ENCODE data around the gene SLC17A9. TPM values are rescaled to one million over a fixed set of nuclear protein-coding genes. Genes with fewer than 3 reads are reported as not detected.

SLC17A9 gene
- polyA plus RNA-seq, 3 donors, result 0.81 to 31.3 (median 0.82) TPM

DNA sequence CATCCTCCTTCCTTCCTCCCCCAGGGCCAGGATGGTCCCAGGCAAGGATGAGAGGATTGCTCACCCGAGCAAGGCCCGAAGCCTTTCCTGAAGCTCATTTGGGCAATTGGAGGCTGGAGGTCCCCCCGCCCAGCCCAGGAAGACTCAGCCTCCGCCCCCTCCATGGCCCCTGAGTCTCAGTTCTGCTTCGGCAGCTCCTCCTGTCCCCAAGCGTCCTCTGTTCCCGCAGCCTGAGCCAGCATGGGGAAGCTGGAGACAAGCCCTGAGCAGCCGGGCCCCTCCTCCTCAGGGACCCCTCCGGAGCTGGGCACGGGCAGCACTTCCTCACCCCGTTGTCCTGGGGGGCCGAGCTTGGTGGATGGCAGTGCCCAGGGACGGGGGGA, 26.0 kb downstream of the SLC17A9 start:
- intact Hi-C loops (cut with micrococcal nuclease), result no loop called here
- Histone ChIP-seq H4K20me1 (ENCODE audit: insufficient read depth, low read length) (no peaks in the 10 kb centered on the region), H3K4me3 (replicated peaks in 1 of 3; ENCODE audit: low read depth in 2 of 3, low read length in 3 of 3) (no peak overlapping the region), H3K4me1 (ENCODE audit: control insufficient read depth in 1 of 2, insufficient read depth in 2 of 2, low read length in 2 of 2) (peaks cover 33% of the 10 kb centered on the region in 2 donors), H3K4me2 (replicated peaks; ENCODE audit: extremely low read depth, low read length, poor library complexity, severe bottlenecking) (peak overlapping the region; percentile 41), H3K9ac (ENCODE audit: insufficient read depth, low read length, poor library complexity, severe bottlenecking) (no peak overlapping the region), H2AFZ (ENCODE audit: insufficient read depth, low read depth, low read length, poor library complexity, severe bottlenecking) (no peak overlapping the region), H3K27me3 (ENCODE audit: control insufficient read depth in 2 of 2, insufficient read depth in 2 of 2, low read length in 2 of 2) (peaks cover 32 to 89% of the 10 kb centered on the region in 2 donors), H3K79me2 (ENCODE audit: insufficient read depth, low read length) (no peaks in the 10 kb centered on the region), H3K36me3 (replicated peaks in 1 of 2; ENCODE audit: control insufficient read depth in 1 of 2, insufficient read depth in 2 of 2, low read length in 2 of 2) (no peaks in the 10 kb centered on the region), H3K27ac (ENCODE audit: low read depth in 1 of 2, low read length in 2 of 2) (no peak overlapping the region), H3K9me3 (replicated peaks in 1 of 2; ENCODE audit: control insufficient read depth in 1 of 2, insufficient read depth in 1 of 2, low read length in 2 of 2) (peaks cover 0 to 4% of the 10 kb centered on the region in 2 donors)
- DNase-seq, result peak; percentile 7 to 43 (median 8)
- Mint-ChIP-seq H3K27me3 (ENCODE audit: low read depth in 3 of 3) (peaks cover 85 to 98% (median 91%) of the 10 kb centered on the region in 3 donors), H3K36me3 (no peaks in the 10 kb centered on the region), H3K9me3 (peaks cover 0 to 15% (median 4%) of the 10 kb centered on the region in 7 donors), H3K4me1 (peaks cover 35% of the 10 kb centered on the region), H3K4me3 (peak overlapping the region in 1 of 2 donors; percentile 84), H3K27ac (peak overlapping the region in 1 of 7 donors; percentile 44)
- TF ChIP-seq, protein P1, sequence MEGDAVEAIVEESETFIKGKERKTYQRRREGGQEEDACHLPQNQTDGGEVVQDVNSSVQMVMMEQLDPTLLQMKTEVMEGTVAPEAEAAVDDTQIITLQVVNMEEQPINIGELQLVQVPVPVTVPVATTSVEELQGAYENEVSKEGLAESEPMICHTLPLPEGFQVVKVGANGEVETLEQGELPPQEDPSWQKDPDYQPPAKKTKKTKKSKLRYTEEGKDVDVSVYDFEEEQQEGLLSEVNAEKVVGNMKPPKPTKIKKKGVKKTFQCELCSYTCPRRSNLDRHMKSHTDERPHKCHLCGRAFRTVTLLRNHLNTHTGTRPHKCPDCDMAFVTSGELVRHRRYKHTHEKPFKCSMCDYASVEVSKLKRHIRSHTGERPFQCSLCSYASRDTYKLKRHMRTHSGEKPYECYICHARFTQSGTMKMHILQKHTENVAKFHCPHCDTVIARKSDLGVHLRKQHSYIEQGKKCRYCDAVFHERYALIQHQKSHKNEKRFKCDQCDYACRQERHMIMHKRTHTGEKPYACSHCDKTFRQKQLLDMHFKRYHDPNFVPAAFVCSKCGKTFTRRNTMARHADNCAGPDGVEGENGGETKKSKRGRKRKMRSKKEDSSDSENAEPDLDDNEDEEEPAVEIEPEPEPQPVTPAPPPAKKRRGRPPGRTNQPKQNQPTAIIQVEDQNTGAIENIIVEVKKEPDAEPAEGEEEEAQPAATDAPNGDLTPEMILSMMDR (IDR thresholded peaks at IDR 0.05), result no peak
- WGBS (ENCODE audit: insufficient coverage), result 0% methylated on average over 12 of the region's 13 CpGs

DNA sequence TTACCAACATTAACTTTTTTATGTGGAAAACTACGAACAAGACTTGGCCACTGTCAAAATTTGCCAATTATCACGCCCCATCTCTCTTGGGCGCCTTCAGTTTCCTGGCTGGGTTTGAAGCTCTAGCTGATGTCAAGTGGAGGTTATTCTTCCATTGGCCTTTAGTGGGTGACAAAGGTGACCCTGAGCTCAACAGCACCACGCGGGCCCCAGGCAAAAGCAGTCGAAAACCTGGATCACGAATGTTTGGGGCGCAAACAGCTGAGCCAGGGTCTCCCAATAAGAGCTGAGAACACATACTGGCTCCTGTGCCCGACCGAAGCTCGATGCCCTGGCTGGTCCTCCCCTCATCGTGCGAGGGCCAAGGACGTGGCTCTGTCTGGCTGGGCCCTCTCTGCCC, 26.8 kb downstream of the SLC17A9 start:
- H3K27me3 Mint-ChIP-seq (ENCODE audit: low read depth in 3 of 3), result peaks cover 81 to 97% (median 88%) of the 10 kb centered on the region in 3 donors

More for the DNA sequence above, 26.8 kb downstream of the SLC17A9 start:
- H3K27me3 ChIP-seq (ENCODE audit: control insufficient read depth in 2 of 2, insufficient read depth in 2 of 2, low read length in 2 of 2), result peaks cover 27 to 81% of the 10 kb centered on the region in 2 donors
- TF ChIP-seq, protein P1 (IDR thresholded peaks at IDR 0.05), result no peak
- 67% methylated on average over 13 of the region's 14 CpGs for WGBS (ENCODE audit: insufficient coverage)
- no peaks in the 10 kb centered on the region for H4K20me1 ChIP-seq (ENCODE audit: insufficient read depth, low read length)
- Mint-ChIP-seq H3K4me3 (peak overlapping the region in 1 of 2 donors; percentile 69), H3K4me1 (peaks cover 35% of the 10 kb centered on the region), H3K27ac (no peak overlapping the region), H3K9me3 (peaks cover 0 to 14% (median 4%) of the 10 kb centered on the region in 7 donors), H3K36me3 (no peaks in the 10 kb centered on the region)
- no peak overlapping the region for H3K9ac ChIP-seq (ENCODE audit: insufficient read depth, low read length, poor library complexity, severe bottlenecking)
- no peak overlapping the region for H3K4me2 ChIP-seq (replicated peaks; ENCODE audit: extremely low read depth, low read length, poor library complexity, severe bottlenecking)
- no peaks in the 10 kb centered on the region for H3K79me2 ChIP-seq (ENCODE audit: insufficient read depth, low read length)
- DNase-seq, result no peak
- H3K4me3 ChIP-seq (replicated peaks in 1 of 3; ENCODE audit: low read depth in 2 of 3, low read length in 3 of 3), result no peak overlapping the region
- H2AFZ ChIP-seq (ENCODE audit: insufficient read depth, low read depth, low read length, poor library complexity, severe bottlenecking), result no peak overlapping the region
- H3K27ac ChIP-seq (ENCODE audit: low read depth in 1 of 2, low read length in 2 of 2), result no peak overlapping the region
- peaks cover 33% of the 10 kb centered on the region in 2 donors for H3K4me1 ChIP-seq (ENCODE audit: control insufficient read depth in 1 of 2, insufficient read depth in 2 of 2, low read length in 2 of 2)
- intact Hi-C loops (cut with micrococcal nuclease), result no loop called here
- peaks cover 0 to 4% of the 10 kb centered on the region in 2 donors for H3K9me3 ChIP-seq (replicated peaks in 1 of 2; ENCODE audit: control insufficient read depth in 1 of 2, insufficient read depth in 1 of 2, low read length in 2 of 2)
- H3K36me3 ChIP-seq (replicated peaks in 1 of 2; ENCODE audit: control insufficient read depth in 1 of 2, insufficient read depth in 2 of 2, low read length in 2 of 2), result no peaks in the 10 kb centered on the region
